Measurements from ENCODE around the gene TRPM3. TPM values are rescaled to one million over a fixed set of nuclear protein-coding genes. Genes with fewer than 3 reads are reported as not detected.

Gene TRPM3
- polyA plus RNA-seq, 3 donors: not detected

DNA sequence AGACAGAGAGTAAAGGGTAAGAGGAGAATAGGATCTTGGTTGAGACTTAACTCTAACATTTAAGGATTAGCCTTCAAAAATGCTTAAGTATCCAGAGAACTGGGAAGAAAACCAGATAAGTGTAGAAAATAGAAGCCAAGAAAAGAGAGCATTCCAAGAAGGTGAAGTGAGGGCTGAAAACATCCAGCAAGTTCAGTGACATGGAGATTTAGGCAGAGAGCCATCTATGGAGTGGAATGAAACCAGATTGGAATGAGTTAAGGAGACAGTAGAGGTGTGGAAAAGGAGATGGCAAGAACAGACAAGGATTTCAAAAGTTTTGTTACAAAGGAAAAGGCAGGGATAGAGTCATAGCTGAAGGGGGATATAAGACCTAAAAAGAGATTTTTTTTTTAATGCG is 188.1 kb downstream of the TRPM3 start:
- Histone ChIP-seq H3K9me3 (replicated peaks in 1 of 2; ENCODE audit: control insufficient read depth in 1 of 2, insufficient read depth in 1 of 2, low read length in 2 of 2) (no peaks in the 10 kb centered on the region), H3K27ac (ENCODE audit: low read depth in 1 of 2, low read length in 2 of 2) (no peak overlapping the region), H3K4me3 (replicated peaks in 1 of 3; ENCODE audit: low read depth in 2 of 3, low read length in 3 of 3) (no peak overlapping the region), H3K79me2 (ENCODE audit: insufficient read depth, low read length) (no peaks in the 10 kb centered on the region), H3K4me2 (replicated peaks; ENCODE audit: extremely low read depth, low read length, poor library complexity, severe bottlenecking) (no peak overlapping the region), H3K9ac (ENCODE audit: insufficient read depth, low read length, poor library complexity, severe bottlenecking) (no peak overlapping the region), H4K20me1 (ENCODE audit: insufficient read depth, low read length) (no peaks in the 10 kb centered on the region), H3K27me3 (ENCODE audit: control insufficient read depth in 2 of 2, insufficient read depth in 2 of 2, low read length in 2 of 2) (no peaks in the 10 kb centered on the region), H3K36me3 (replicated peaks in 1 of 2; ENCODE audit: control insufficient read depth in 1 of 2, insufficient read depth in 2 of 2, low read length in 2 of 2) (no peaks in the 10 kb centered on the region), H2AFZ (ENCODE audit: insufficient read depth, low read depth, low read length, poor library complexity, severe bottlenecking) (no peak overlapping the region), H3K4me1 (ENCODE audit: control insufficient read depth in 1 of 2, insufficient read depth in 2 of 2, low read length in 2 of 2) (no peaks in the 10 kb centered on the region)
- Mint-ChIP-seq H3K9me3 (no peaks in the 10 kb centered on the region), H3K4me3 (no peak overlapping the region), H3K27me3 (ENCODE audit: low read depth in 3 of 3) (peaks cover 0 to 3% (median 0%) of the 10 kb centered on the region in 3 donors), H3K36me3 (no peaks in the 10 kb centered on the region), H3K4me1 (no peaks in the 10 kb centered on the region), H3K27ac (no peak overlapping the region)
- WGBS (ENCODE audit: insufficient coverage): 90% methylated on average over 1 of the region's 1 CpG
- TF ChIP-seq, protein P1, sequence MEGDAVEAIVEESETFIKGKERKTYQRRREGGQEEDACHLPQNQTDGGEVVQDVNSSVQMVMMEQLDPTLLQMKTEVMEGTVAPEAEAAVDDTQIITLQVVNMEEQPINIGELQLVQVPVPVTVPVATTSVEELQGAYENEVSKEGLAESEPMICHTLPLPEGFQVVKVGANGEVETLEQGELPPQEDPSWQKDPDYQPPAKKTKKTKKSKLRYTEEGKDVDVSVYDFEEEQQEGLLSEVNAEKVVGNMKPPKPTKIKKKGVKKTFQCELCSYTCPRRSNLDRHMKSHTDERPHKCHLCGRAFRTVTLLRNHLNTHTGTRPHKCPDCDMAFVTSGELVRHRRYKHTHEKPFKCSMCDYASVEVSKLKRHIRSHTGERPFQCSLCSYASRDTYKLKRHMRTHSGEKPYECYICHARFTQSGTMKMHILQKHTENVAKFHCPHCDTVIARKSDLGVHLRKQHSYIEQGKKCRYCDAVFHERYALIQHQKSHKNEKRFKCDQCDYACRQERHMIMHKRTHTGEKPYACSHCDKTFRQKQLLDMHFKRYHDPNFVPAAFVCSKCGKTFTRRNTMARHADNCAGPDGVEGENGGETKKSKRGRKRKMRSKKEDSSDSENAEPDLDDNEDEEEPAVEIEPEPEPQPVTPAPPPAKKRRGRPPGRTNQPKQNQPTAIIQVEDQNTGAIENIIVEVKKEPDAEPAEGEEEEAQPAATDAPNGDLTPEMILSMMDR (IDR thresholded peaks at IDR 0.05): no peak
- intact Hi-C loops (cut with micrococcal nuclease): no loop called here
- no peak for DNase-seq

DNA sequence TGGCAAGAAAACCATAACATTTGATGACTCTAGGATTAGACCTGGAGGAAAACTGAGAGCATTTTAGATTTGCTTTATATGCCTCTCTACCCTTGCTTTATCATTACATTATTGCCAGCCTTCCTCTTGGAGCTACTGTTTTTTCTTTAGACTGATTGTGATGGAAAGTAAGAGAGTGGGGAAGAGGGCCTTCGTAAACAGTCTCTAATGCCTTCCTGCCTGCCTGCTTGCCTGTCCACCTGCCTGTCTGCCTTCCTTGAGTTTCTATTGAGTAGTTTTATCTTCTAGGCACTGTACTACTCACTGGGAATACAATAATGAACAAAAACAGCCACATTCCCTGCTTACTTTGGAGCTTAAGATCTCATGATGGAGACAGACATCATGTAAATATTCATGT is 189.3 kb downstream of the TRPM3 start:
- no peak for DNase-seq
- H3K27me3 Mint-ChIP-seq (ENCODE audit: low read depth in 3 of 3): peaks cover 0 to 2% (median 0%) of the 10 kb centered on the region in 3 donors
- H3K4me1 Mint-ChIP-seq: no peaks in the 10 kb centered on the region
- H3K27ac Mint-ChIP-seq: no peak overlapping the region
- intact Hi-C loops (cut with micrococcal nuclease): no loop called here
- Histone ChIP-seq H3K4me2 (replicated peaks; ENCODE audit: extremely low read depth, low read length, poor library complexity, severe bottlenecking) (no peak overlapping the region), H2AFZ (ENCODE audit: insufficient read depth, low read depth, low read length, poor library complexity, severe bottlenecking) (no peak overlapping the region), H4K20me1 (ENCODE audit: insufficient read depth, low read length) (no peaks in the 10 kb centered on the region), H3K9ac (ENCODE audit: insufficient read depth, low read length, poor library complexity, severe bottlenecking) (no peak overlapping the region), H3K9me3 (replicated peaks in 1 of 2; ENCODE audit: control insufficient read depth in 1 of 2, insufficient read depth in 1 of 2, low read length in 2 of 2) (no peaks in the 10 kb centered on the region), H3K27ac (ENCODE audit: low read depth in 1 of 2, low read length in 2 of 2) (no peak overlapping the region), H3K79me2 (ENCODE audit: insufficient read depth, low read length) (no peaks in the 10 kb centered on the region), H3K4me1 (ENCODE audit: control insufficient read depth in 1 of 2, insufficient read depth in 2 of 2, low read length in 2 of 2) (no peaks in the 10 kb centered on the region), H3K4me3 (replicated peaks in 1 of 3; ENCODE audit: low read depth in 2 of 3, low read length in 3 of 3) (no peak overlapping the region), H3K27me3 (ENCODE audit: control insufficient read depth in 2 of 2, insufficient read depth in 2 of 2, low read length in 2 of 2) (no peaks in the 10 kb centered on the region), H3K36me3 (replicated peaks in 1 of 2; ENCODE audit: control insufficient read depth in 1 of 2, insufficient read depth in 2 of 2, low read length in 2 of 2) (no peaks in the 10 kb centered on the region)
- TF ChIP-seq, protein P1 (IDR thresholded peaks at IDR 0.05): no peak
- no peak overlapping the region for H3K4me3 Mint-ChIP-seq
- no CpG with 5 or more reads among the region's 1 CpG for WGBS (ENCODE audit: insufficient coverage)
- H3K9me3 Mint-ChIP-seq: no peaks in the 10 kb centered on the region
- H3K36me3 Mint-ChIP-seq: no peaks in the 10 kb centered on the region

All from CD14-positive monocyte (primary cell).